SK-N-SH (cell line): ENCODE data around the gene LHFPL6. TPM values are rescaled to one million over a fixed set of nuclear protein-coding genes. Genes with fewer than 3 reads are reported as not detected.

Experiments used
- CTCF ChIA-PET: fragments of 300-600, 350-600 bp; formaldehyde crosslinking; extraction: SDS; loops from one replicate; lab custom pipeline; 2021; lab: Yijun Ruan, JAX
- POLR2A ChIA-PET: fragments of 350-600 bp; sonication (Branson Sonifier 250); formaldehyde crosslinking; extraction: SDS; loops from one replicate; lab custom pipeline; 2020; ENCODE audit warnings: antibody characterized with exemption, inconsistent platforms; lab: Yijun Ruan, JAX
- DNase-seq: peaks from one replicate; pipeline ENCODE4 v3.0.0; 2012
- H2AFZ ChIP-seq: fragments of 200-600 bp; sonication (generic); 2 replicates; pipeline ENCODE4 v1.8.1; 2016; ENCODE audit warnings: antibody characterized with exemption, mild to moderate bottlenecking, low read depth
- H3F3A ChIP-seq: fragments of 200-600 bp; sonication (generic); replicated peaks from 2 replicates; pipeline ENCODE3; 2016; ENCODE audit warnings: antibody characterized with exemption, mild to moderate bottlenecking; ENCODE audit not compliant: insufficient read depth
- H3K27ac ChIP-seq, 2 experiments: fragments of 200-500 bp in 1 of 2; fragments of 200-600 bp in 1 of 2; sonication (Bioruptor generic) in 1 of 2; sonication (generic), shearing (Covaris generic) in 1 of 2; 2 replicates each; pipeline versions ENCODE4 v1.5.1 to v1.6.1; 2014 to 2016; ENCODE audit warnings: low read depth in 2 of 2, inconsistent platforms in 1 of 2, low read length in 1 of 2, mild to moderate bottlenecking in 1 of 2, mixed read lengths in 1 of 2
- H3K27me3 ChIP-seq: fragments of 200-600 bp; sonication (generic), shearing (Covaris generic); 2 replicates; pipeline ENCODE4 v1.6.1; 2016; ENCODE audit warnings: mixed run types; ENCODE audit not compliant: insufficient read depth
- H3K36me3 ChIP-seq, 2 experiments: fragments of 200-500 bp in 1 of 2; fragments of 200-600 bp in 1 of 2; sonication (Bioruptor generic) in 1 of 2; sonication (generic) in 1 of 2; replicated peaks in 1 of 2; 2 replicates each; pipeline versions ENCODE3 to v1.5.1; 2014 to 2016; ENCODE audit warnings: low read length in 1 of 2, mild to moderate bottlenecking in 1 of 2; ENCODE audit not compliant: insufficient read depth in 2 of 2, control insufficient read depth in 1 of 2
- H3K4me1 ChIP-seq, 2 experiments: fragments of 200-500 bp in 1 of 2; fragments of 200-600 bp in 1 of 2; sonication (Bioruptor generic) in 1 of 2; sonication (generic), shearing (Covaris generic) in 1 of 2; 2 replicates each; pipeline versions ENCODE4 v1.5.1 to v1.6.1; 2014 to 2016; ENCODE audit warnings: low read depth in 1 of 2, low read length in 1 of 2, mixed run types in 1 of 2; ENCODE audit not compliant: insufficient read depth in 2 of 2, control insufficient read depth in 1 of 2
- H3K4me2 ChIP-seq: fragments of 200-600 bp; sonication (generic), shearing (Covaris generic); 2 replicates; pipeline ENCODE4 v1.6.1; 2017; ENCODE audit warnings: mixed run types
- H3K4me3 ChIP-seq, 2 experiments: fragments of 200-500 bp in 1 of 2; fragments of 200-600 bp in 1 of 2; sonication (Bioruptor generic) in 1 of 2; sonication (generic), shearing (Covaris generic) in 1 of 2; 2 replicates each; pipeline versions ENCODE4 v1.5.1 to v1.8.1; 2014 to 2016; ENCODE audit warnings: low read depth in 2 of 2, inconsistent platforms in 1 of 2, low read length in 1 of 2, mild to moderate bottlenecking in 1 of 2, mixed read lengths in 1 of 2, moderate library complexity in 1 of 2
- H3K79me2 ChIP-seq: fragments of 200-600 bp; sonication (generic); 2 replicates; pipeline ENCODE4 v1.8.1; 2017; ENCODE audit warnings: mild to moderate bottlenecking; ENCODE audit not compliant: insufficient read depth
- H3K9ac ChIP-seq: fragments of 200-600 bp; sonication (generic); 2 replicates; pipeline ENCODE4 v1.6.1; 2017; ENCODE audit warnings: mixed run types
- H3K9me2 ChIP-seq: fragments of 200-600 bp; sonication (generic); 2 replicates; pipeline ENCODE4 v1.6.1; 2017; ENCODE audit warnings: mixed run types
- H3K9me3 ChIP-seq: fragments of 200-600 bp; sonication (generic); 2 replicates; pipeline ENCODE4 v1.6.1; 2017; ENCODE audit warnings: mixed run types, mild to moderate bottlenecking, moderate library complexity
- H4K20me1 ChIP-seq: fragments of 200-600 bp; sonication (generic); 2 replicates; pipeline ENCODE4 v1.6.1; 2017; ENCODE audit warnings: mild to moderate bottlenecking, mixed run types; ENCODE audit not compliant: insufficient read depth
- CHD2 ChIP-seq: fragments of 150-350 bp; IDR thresholded peaks from 2 replicates; pipeline ENCODE4 v1.6.1; 2018; ENCODE audit warnings: low read length; ENCODE audit not compliant: partially characterized antibody
- GATA2 ChIP-seq: sonication (generic); formaldehyde crosslinking; IDR thresholded peaks from 2 replicates; pipeline ENCODE4 v1.5.0; 2020; ENCODE audit warnings: mild to moderate bottlenecking, missing genetic modification reagents
- JUND ChIP-seq: IDR thresholded peaks from 2 replicates; pipeline ENCODE4 v1.4.0; 2012
- NFIC ChIP-seq: IDR thresholded peaks from 2 replicates; pipeline ENCODE4 v1.4.0; 2012; ENCODE audit warnings: borderline replicate concordance
- POLR2AphosphoS5 ChIP-seq: IDR thresholded peaks from 2 replicates; pipeline ENCODE4 v1.6.1; 2012; ENCODE audit warnings: low read depth, low read length
- TAF1 ChIP-seq: IDR thresholded peaks from 2 replicates; pipeline ENCODE4 v1.6.1; 2012; ENCODE audit warnings: low read depth, mild to moderate bottlenecking, low read length, moderate library complexity, borderline replicate concordance
- WGBS: methylation state at CpG from one replicate; pipeline ENCODE4 v1.1.6; 2017; ENCODE audit warnings: low lambda C conversion rate; 5-methylcytosine and 5-hydroxymethylcytosine counted together
- polyA plus RNA-seq, 3 experiments: library from polyadenylated mRNA; depleted of rRNA; stranded (reverse); fragments of >200 nt; gene quantifications; 2 replicates each; pipeline ENCODE4 v1.2.3, GENCODE V29; 2012
- TF ChIP-seq, protein P1 (sequence below): fragments of 150-350 bp; IDR thresholded peaks from 2 replicates; pipeline ENCODE4 v1.6.1; 2016; ENCODE audit warnings: mild to moderate bottlenecking, low read depth, low read length
- TF ChIP-seq, protein P2 (sequence below): fragments of 150-350 bp; IDR thresholded peaks from 2 replicates; pipeline ENCODE4 v1.6.1; 2017; ENCODE audit warnings: antibody characterized with exemption, low read length, low read depth, borderline replicate concordance
- TF ChIP-seq, protein P3 (sequence below): fragments of 200-600 bp; sonication (generic); IDR thresholded peaks from 2 replicates; pipeline ENCODE4 v1.6.1; 2017; ENCODE audit warnings: antibody characterized with exemption, mild to moderate bottlenecking, moderate library complexity

Gene LHFPL6
- polyA plus RNA-seq, 1 of the 3 experiments (the other 2 are of a cell fraction) = 22.2 TPM

DNA sequence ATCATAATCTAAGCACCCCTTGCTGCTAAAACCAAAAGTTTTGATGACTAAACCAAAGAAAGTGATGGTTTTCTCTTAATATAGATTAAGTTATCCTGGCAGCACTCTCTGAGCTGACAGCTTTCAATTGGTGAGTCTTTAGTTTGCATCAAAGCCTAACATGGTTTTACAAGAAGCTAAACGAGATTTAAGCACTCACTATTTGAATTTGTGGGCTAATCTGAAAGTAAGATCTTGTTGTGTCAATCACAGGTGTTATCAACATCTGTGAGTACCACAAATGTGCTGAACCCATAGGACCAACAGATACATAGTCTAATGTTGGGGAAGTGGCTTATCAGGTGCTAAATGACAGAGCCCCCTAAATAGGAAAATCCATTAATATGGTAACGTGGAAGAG lies 223.9 kb downstream of the LHFPL6 start:
- H3F3A ChIP-seq = no peaks in the 10 kb centered on the region
- no peaks in the 10 kb centered on the region for H4K20me1 ChIP-seq
- no peaks in the 10 kb centered on the region for H3K9me3 ChIP-seq
- no peak overlapping the region for H3K9ac ChIP-seq
- 68% methylated on average over 2 of the region's 2 CpGs for WGBS
- TF ChIP-seq NFIC (no peak), TAF1 (no peak), POLR2AphosphoS5 (no peak), GATA2 (CRISPR knock-in tag) (no peak), JUND (no peak)
- TF ChIP-seq, protein P1, sequence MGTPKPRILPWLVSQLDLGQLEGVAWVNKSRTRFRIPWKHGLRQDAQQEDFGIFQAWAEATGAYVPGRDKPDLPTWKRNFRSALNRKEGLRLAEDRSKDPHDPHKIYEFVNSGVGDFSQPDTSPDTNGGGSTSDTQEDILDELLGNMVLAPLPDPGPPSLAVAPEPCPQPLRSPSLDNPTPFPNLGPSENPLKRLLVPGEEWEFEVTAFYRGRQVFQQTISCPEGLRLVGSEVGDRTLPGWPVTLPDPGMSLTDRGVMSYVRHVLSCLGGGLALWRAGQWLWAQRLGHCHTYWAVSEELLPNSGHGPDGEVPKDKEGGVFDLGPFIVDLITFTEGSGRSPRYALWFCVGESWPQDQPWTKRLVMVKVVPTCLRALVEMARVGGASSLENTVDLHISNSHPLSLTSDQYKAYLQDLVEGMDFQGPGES = no peak
- TF ChIP-seq, protein P2, sequence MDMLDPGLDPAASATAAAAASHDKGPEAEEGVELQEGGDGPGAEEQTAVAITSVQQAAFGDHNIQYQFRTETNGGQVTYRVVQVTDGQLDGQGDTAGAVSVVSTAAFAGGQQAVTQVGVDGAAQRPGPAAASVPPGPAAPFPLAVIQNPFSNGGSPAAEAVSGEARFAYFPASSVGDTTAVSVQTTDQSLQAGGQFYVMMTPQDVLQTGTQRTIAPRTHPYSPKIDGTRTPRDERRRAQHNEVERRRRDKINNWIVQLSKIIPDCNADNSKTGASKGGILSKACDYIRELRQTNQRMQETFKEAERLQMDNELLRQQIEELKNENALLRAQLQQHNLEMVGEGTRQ = no peak
- TF ChIP-seq, protein P3, sequence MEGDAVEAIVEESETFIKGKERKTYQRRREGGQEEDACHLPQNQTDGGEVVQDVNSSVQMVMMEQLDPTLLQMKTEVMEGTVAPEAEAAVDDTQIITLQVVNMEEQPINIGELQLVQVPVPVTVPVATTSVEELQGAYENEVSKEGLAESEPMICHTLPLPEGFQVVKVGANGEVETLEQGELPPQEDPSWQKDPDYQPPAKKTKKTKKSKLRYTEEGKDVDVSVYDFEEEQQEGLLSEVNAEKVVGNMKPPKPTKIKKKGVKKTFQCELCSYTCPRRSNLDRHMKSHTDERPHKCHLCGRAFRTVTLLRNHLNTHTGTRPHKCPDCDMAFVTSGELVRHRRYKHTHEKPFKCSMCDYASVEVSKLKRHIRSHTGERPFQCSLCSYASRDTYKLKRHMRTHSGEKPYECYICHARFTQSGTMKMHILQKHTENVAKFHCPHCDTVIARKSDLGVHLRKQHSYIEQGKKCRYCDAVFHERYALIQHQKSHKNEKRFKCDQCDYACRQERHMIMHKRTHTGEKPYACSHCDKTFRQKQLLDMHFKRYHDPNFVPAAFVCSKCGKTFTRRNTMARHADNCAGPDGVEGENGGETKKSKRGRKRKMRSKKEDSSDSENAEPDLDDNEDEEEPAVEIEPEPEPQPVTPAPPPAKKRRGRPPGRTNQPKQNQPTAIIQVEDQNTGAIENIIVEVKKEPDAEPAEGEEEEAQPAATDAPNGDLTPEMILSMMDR = no peak
- POLR2A ChIA-PET = no interaction called here
- no peaks in the 10 kb centered on the region for H3K79me2 ChIP-seq
- no peak overlapping the region for H3K27ac ChIP-seq
- CTCF ChIA-PET = no interaction called here
- no peak overlapping the region for H3K4me3 ChIP-seq
- H3K4me2 ChIP-seq = no peak overlapping the region
- H3K4me1 ChIP-seq = peaks cover 0 to 6% of the 10 kb centered on the region in 2 experiments; a peak in 1 of 4 replicates
- H2AFZ ChIP-seq = no peak overlapping the region
- H3K9me2 ChIP-seq = no peaks in the 10 kb centered on the region
- no peak for DNase-seq
- no peaks in the 10 kb centered on the region for H3K27me3 ChIP-seq
- H3K36me3 ChIP-seq = no peaks in the 10 kb centered on the region

DNA sequence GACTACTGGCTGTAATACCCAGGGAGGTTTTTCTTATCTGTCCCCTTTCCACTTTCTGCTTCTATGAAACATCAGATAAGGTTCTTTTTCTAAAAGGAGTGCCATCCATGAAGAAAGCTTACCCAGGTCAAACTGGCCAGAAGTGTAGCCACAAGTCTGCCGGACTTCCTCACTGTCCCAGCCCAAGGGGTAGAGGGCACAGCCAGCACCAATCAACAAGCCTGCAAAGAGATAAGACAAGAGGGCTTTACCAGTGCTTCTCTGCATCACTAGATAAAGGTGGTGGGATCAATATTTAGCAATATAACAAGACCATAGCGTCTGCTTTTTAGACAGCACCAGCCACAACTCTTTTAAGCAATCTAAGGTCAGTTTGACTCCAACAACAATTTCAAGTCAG lies 224.7 kb downstream of the LHFPL6 start:
- no peak for TF ChIP-seq CHD2
- TF ChIP-seq, protein P1 = no peak
- POLR2A ChIA-PET = no interaction called here
- H2AFZ ChIP-seq = no peak overlapping the region
- peaks cover 0 to 6% of the 10 kb centered on the region in 2 experiments; a peak in 1 of 4 replicates for H3K4me1 ChIP-seq
- H3K9me2 ChIP-seq = no peaks in the 10 kb centered on the region
- DNase-seq = no peak
- no peaks in the 10 kb centered on the region for H3K79me2 ChIP-seq
- H3K9ac ChIP-seq = no peak overlapping the region
- H3K27ac ChIP-seq = no peak overlapping the region
- no peaks in the 10 kb centered on the region for H3K36me3 ChIP-seq
- 77% methylated on average over 2 of the region's 2 CpGs for WGBS
- H3F3A ChIP-seq = no peaks in the 10 kb centered on the region
- no peaks in the 10 kb centered on the region for H3K9me3 ChIP-seq
- no peaks in the 10 kb centered on the region for H4K20me1 ChIP-seq
- H3K4me3 ChIP-seq = no peak overlapping the region
- no peaks in the 10 kb centered on the region for H3K27me3 ChIP-seq
- CTCF ChIA-PET = no interaction called here
- no peak overlapping the region for H3K4me2 ChIP-seq
